Keratinocyte (primary cell): ENCODE measurements around the gene HOMER2. TPM values are rescaled to one million over a fixed set of nuclear protein-coding genes. Genes with fewer than 3 reads are reported as not detected.

Experiments used
- DNase-seq: peaks from one replicate; pipeline ENCODE4 v3.0.0-alpha.2; 2011; ENCODE audit warnings: low read depth, missing footprints, low spot score
- FAIRE-seq: peaks from 2 replicates; lab custom pipeline; 2011; peaks lifted over from hg19 to GRCh38; lab: Jason Lieb, UNC
- H2AFZ ChIP-seq: 2 replicates; pipeline ENCODE4 v1.6.0; 2012; ENCODE audit warnings: low read length, control low read depth, inconsistent platforms; ENCODE audit not compliant: control insufficient read depth
- H3K27ac ChIP-seq: 2 replicates; pipeline ENCODE4 v1.5.1; 2011; ENCODE audit warnings: low read length; ENCODE audit not compliant: control insufficient read depth, insufficient read depth
- H3K27me3 ChIP-seq: 3 replicates; pipeline ENCODE4 v1.6.0; 2011; ENCODE audit warnings: low read length; ENCODE audit not compliant: control insufficient read depth, insufficient read depth; ENCODE audit errors: extremely low read depth
- H3K36me3 ChIP-seq, 2 experiments: 2 replicates in 1 of 2; 3 replicates in 1 of 2; pipeline ENCODE4 v1.5.1; 2011; ENCODE audit warnings: low read length in 2 of 2, mild to moderate bottlenecking in 1 of 2; ENCODE audit not compliant: control insufficient read depth in 2 of 2, insufficient read depth in 2 of 2; ENCODE audit errors: extremely low read depth in 1 of 2
- H3K4me1 ChIP-seq: 3 replicates; pipeline ENCODE4 v1.5.1; 2011; ENCODE audit warnings: low read length; ENCODE audit not compliant: control insufficient read depth, insufficient read depth; ENCODE audit errors: extremely low read depth
- H3K4me2 ChIP-seq: 3 replicates; pipeline ENCODE4 v1.6.0; 2011; ENCODE audit warnings: low read depth, low read length; ENCODE audit not compliant: control insufficient read depth, insufficient read depth; ENCODE audit errors: extremely low read depth
- H3K4me3 ChIP-seq, 3 experiments: fragments of 200-600 bp in 1 of 3; sonication (generic) in 1 of 3; 2 replicates in 2 of 3; 3 replicates in 1 of 3; pipeline ENCODE4 v1.5.1; 2011 to 2016; ENCODE audit warnings: low read length in 3 of 3, mild to moderate bottlenecking in 3 of 3, control low read depth in 2 of 3, inconsistent platforms in 1 of 3, low read depth in 1 of 3, mixed read lengths in 1 of 3, mixed run types in 1 of 3, moderate library complexity in 1 of 3; ENCODE audit not compliant: control insufficient read depth in 2 of 3, insufficient read depth in 2 of 3; ENCODE audit errors: extremely low read depth in 1 of 3
- H3K79me2 ChIP-seq: 2 replicates; pipeline ENCODE4 v1.6.0; 2012; ENCODE audit warnings: low read length; ENCODE audit not compliant: control insufficient read depth, insufficient read depth
- H3K9ac ChIP-seq: 3 replicates; pipeline ENCODE4 v1.6.0; 2011; ENCODE audit warnings: low read length; ENCODE audit not compliant: control insufficient read depth, insufficient read depth; ENCODE audit errors: extremely low read depth
- H3K9me1 ChIP-seq: 3 replicates; pipeline ENCODE4 v1.6.0; 2011; ENCODE audit warnings: low read length; ENCODE audit not compliant: control insufficient read depth, insufficient read depth; ENCODE audit errors: extremely low read depth
- H3K9me3 ChIP-seq: 2 replicates; pipeline ENCODE4 v1.5.1; 2012; ENCODE audit warnings: low read depth, low read length; ENCODE audit not compliant: control insufficient read depth
- H4K20me1 ChIP-seq: 3 replicates; pipeline ENCODE4 v1.6.0; 2011; ENCODE audit warnings: low read length; ENCODE audit not compliant: control insufficient read depth, insufficient read depth; ENCODE audit errors: extremely low read depth
- EZH2 ChIP-seq: IDR thresholded peaks from one replicate; pipeline ENCODE4 v1.6.1; 2012; ENCODE audit warnings: inconsistent platforms, mild to moderate bottlenecking, low read length, moderate library complexity
- dilution Hi-C: fragments of 300-500 bp; cut with MboI; formaldehyde crosslinking; loops from one replicate; pipeline ENCODE4 v1.7.0; 2020; ENCODE audit warnings: low sequenced_read_pairs; ENCODE audit not compliant: extremely low pct_ligation_motif_present
- polyA plus RNA-seq, 5 experiments: library from polyadenylated mRNA; depleted of rRNA in 3 of 5; stranded (reverse) in 3 of 5; stranded (forward) in 1 of 5; unstranded in 1 of 5; fragments of >200 nt; gene quantifications; 1 replicate in 1 of 5; 2 replicates in 3 of 5; 3 replicates in 1 of 5; pipeline versions ENCODE4 v1.2.1 to v1.2.3, GENCODE V29; 2011 to 2012; ENCODE audit warnings: missing spikeins in 2 of 5, low read depth in 1 of 5, low replicate concordance in 1 of 5
- TF ChIP-seq, protein P1 (sequence below), 3 experiments: IDR thresholded peaks in 1 of 3; conservative IDR thresholded peaks in 1 of 3; optimal IDR thresholded peaks in 1 of 3; 2 replicates in 2 of 3; 3 replicates in 1 of 3; pipeline versions ENCODE3 to v1.5.1; 2011; ENCODE audit warnings: low read length in 3 of 3, mild to moderate bottlenecking in 3 of 3, moderate library complexity in 2 of 3, control low read depth in 1 of 3, inconsistent platforms in 1 of 3; ENCODE audit not compliant: insufficient read depth in 2 of 3; ENCODE audit errors: extremely low read depth in 1 of 3

HOMER2 gene
- polyA plus RNA-seq, 1 donor (not counting 4 experiments of a cell fraction or from before 2014, with no cell fraction given) = 12.4 TPM

DNA sequence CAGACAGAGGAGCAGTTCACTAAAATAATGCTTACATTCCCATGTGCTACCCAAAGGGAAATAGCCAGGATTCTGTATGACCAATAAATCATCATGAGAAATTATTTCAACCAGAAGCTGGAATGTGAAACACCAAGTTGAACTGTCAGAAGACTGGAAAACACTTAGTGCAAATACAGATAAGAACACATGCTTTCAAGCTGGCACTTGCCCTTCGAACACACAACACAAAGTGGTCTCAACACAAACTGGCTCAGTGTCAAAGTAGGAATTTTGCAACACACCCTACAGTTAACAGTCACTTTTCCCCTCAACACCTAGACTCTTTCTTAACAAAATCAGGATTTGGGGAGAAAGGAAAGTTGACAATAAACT, 148.0 kb downstream of the HOMER2 start:
- Histone ChIP-seq H3K4me2 (peak overlapping the region; percentile 36), H3K27ac (no peak overlapping the region), H3K4me1 (peaks cover 15% of the 10 kb centered on the region), H3K9me1 (no peaks in the 10 kb centered on the region), H4K20me1 (no peaks in the 10 kb centered on the region), H3K9me3 (no peaks in the 10 kb centered on the region), H2AFZ (no peak overlapping the region), H3K9ac (no peak overlapping the region), H3K79me2 (no peaks in the 10 kb centered on the region), H3K27me3 (peaks cover 7% of the 10 kb centered on the region), H3K36me3 (no peaks in the 10 kb centered on the region), H3K4me3 (no peak overlapping the region)
- DNase-seq = peak; percentile 44
- no peak for FAIRE-seq
- dilution Hi-C loops = no loop called here
- TF ChIP-seq, protein P1, sequence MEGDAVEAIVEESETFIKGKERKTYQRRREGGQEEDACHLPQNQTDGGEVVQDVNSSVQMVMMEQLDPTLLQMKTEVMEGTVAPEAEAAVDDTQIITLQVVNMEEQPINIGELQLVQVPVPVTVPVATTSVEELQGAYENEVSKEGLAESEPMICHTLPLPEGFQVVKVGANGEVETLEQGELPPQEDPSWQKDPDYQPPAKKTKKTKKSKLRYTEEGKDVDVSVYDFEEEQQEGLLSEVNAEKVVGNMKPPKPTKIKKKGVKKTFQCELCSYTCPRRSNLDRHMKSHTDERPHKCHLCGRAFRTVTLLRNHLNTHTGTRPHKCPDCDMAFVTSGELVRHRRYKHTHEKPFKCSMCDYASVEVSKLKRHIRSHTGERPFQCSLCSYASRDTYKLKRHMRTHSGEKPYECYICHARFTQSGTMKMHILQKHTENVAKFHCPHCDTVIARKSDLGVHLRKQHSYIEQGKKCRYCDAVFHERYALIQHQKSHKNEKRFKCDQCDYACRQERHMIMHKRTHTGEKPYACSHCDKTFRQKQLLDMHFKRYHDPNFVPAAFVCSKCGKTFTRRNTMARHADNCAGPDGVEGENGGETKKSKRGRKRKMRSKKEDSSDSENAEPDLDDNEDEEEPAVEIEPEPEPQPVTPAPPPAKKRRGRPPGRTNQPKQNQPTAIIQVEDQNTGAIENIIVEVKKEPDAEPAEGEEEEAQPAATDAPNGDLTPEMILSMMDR (optimal IDR thresholded peaks at IDR 0.05 in 1 of 3, IDR thresholded peaks at IDR 0.05 in 1 of 3, conservative IDR thresholded peaks at IDR 0.05 in 1 of 3; ENCODE audit: extremely low read depth in 1 of 3, insufficient read depth in 2 of 3, low read length in 3 of 3) = no peak
- no peak for TF ChIP-seq EZH2

DNA sequence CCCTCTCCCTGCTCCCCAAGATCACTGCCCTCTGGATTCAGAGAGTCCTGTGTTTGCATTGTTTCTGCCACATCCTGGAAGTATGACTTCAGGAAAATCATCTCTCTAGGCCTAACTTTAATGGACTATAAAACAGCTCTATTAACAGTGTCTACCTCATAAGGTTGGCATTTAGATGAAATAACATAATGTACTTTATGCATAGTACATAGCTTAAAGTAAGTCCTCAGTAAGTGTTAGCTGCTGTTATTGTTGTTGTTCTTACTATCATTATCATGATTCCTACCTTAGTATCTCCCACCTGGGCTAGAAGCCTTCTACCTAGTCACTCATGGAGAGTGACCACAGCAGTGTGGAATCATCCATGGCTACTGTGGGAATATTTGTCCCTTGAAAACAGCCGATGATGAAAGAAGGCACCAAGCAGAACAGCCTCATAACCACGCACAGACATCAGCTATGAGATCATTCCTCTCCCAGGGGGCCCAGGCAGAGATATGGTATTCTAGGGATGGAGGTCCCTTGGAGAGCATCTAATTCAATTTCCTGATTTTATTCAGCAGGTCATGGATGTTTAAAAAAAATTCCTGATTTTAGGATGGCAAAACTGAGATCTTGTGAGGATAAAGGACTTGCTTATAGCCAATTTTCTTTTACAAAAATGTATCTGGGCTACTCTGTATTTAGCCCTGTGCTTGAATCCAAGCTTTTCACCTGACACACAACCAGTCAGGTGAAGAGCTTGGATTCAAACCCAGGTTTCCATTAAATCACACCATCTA, 148.5 kb downstream of the HOMER2 start:
- no peak for DNase-seq
- H3K4me1 ChIP-seq = peaks cover 13% of the 10 kb centered on the region

More for the DNA sequence above, 148.5 kb downstream of the HOMER2 start:
- dilution Hi-C loops = no loop called here
- H3K9ac ChIP-seq = no peak overlapping the region
- H3K4me3 ChIP-seq = no peak overlapping the region
- TF ChIP-seq, protein P1 (optimal IDR thresholded peaks at IDR 0.05 in 1 of 3, IDR thresholded peaks at IDR 0.05 in 1 of 3, conservative IDR thresholded peaks at IDR 0.05 in 1 of 3; ENCODE audit: extremely low read depth in 1 of 3, insufficient read depth in 2 of 3, low read length in 3 of 3) = no peak
- TF ChIP-seq EZH2 = no peak
- no peaks in the 10 kb centered on the region for H3K79me2 ChIP-seq
- H4K20me1 ChIP-seq = no peaks in the 10 kb centered on the region
- no peaks in the 10 kb centered on the region for H3K9me1 ChIP-seq
- H3K4me2 ChIP-seq = peak overlapping the region; percentile 36
- H2AFZ ChIP-seq = no peak overlapping the region
- H3K27me3 ChIP-seq = peaks cover 7% of the 10 kb centered on the region
- no peak overlapping the region for H3K27ac ChIP-seq
- H3K9me3 ChIP-seq = no peaks in the 10 kb centered on the region
- FAIRE-seq = no peak
- no peaks in the 10 kb centered on the region for H3K36me3 ChIP-seq
